Prostate gland (tissue), 2 donors: ENCODE data around the gene ARID4B. TPM values are rescaled to one million over a fixed set of nuclear protein-coding genes. Genes with fewer than 3 reads are reported as not detected.

Source experiments
- DNase-seq: peaks from one replicate; pipeline ENCODE4 v3.0.0-alpha.2; 2019; ENCODE audit warnings: low spot score
- H3K27ac ChIP-seq, 2 donors: fragments of 200-600 bp; sonication (generic); 2 replicates each; pipeline ENCODE4 v1.5.1; 2017 to 2019
- H3K27me3 ChIP-seq: fragments of 200-600 bp; sonication (generic); replicated peaks from 2 replicates; pipeline ENCODE4 v1.5.1; 2019; ENCODE audit not compliant: insufficient read depth
- H3K36me3 ChIP-seq, 2 donors: fragments of 200-600 bp; sonication (generic); 1 replicate in 1 of 2; 2 replicates in 1 of 2; pipeline versions ENCODE4 v1.5.1 to v1.8.1; 2017 to 2019
- H3K4me1 ChIP-seq: fragments of 200-600 bp; sonication (generic); replicated peaks from 2 replicates; pipeline ENCODE4 v1.5.1; 2019
- H3K4me3 ChIP-seq, 2 donors: fragments of 200-600 bp; sonication (generic); 2 replicates each; pipeline ENCODE4 v1.5.1; 2017 to 2019
- H3K9me3 ChIP-seq: fragments of 200-600 bp; sonication (generic); 2 replicates; pipeline ENCODE4 v1.5.1; 2017
- CTCF ChIP-seq, 4 experiments: fragments of 200-600 bp in 2 of 4; fragments of 450-650 bp in 2 of 4; sonication (generic) in 2 of 4; IDR thresholded peaks; 1 replicate in 3 of 4; 2 replicates in 1 of 4; pipeline ENCODE4 v1.5.1; 2016 to 2019; ENCODE audit warnings: antibody characterized with exemption in 4 of 4, mild to moderate bottlenecking in 2 of 4, moderate library complexity in 2 of 4
- POLR2A ChIP-seq: fragments of 450-650 bp; IDR thresholded peaks from one replicate; pipeline ENCODE4 v1.6.1; 2016; ENCODE audit warnings: antibody characterized with exemption, mild to moderate bottlenecking
- POLR2AphosphoS5 ChIP-seq: sonication (generic); formaldehyde crosslinking; IDR thresholded peaks from one replicate; pipeline ENCODE4 v1.6.1; 2017; ENCODE audit warnings: antibody characterized with exemption
- WGBS: methylation state at CpG from one replicate; pipeline ENCODE4 v1.1.5; 2018; 5-methylcytosine and 5-hydroxymethylcytosine counted together
- intact Hi-C: fragments of 100-400 bp; cut with DNase I; formaldehyde crosslinking; loops from one replicate; pipeline ENCODE4 v1.14.2; 2022
- total RNA-seq, 2 donors: library from RNA; depleted of rRNA; stranded (reverse); fragments of >200 nt; gene quantifications; one replicate each; pipeline ENCODE4 v1.1.0, GENCODE V29; 2016

ARID4B gene
- total RNA-seq, 2 donors from 2014 or later = 28.6 to 46.4 TPM

DNA sequence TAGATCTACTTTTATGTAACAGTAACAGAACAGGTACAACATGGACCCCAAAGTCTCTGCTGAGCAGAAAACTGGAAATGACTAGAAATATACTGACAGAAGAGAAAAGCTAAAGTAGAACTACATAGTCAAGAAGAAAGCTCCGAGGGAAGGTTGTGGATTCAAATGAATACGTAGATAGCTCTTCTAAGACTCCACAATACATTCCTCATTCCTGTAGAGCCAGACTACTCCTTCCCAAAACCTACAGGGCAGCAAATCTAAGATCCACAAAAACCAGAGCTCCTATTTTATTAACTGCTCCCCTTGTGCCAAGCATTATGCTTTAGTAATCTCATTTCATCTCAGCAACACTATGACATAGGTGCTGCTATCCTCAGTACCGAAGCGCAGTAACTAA is 35.2 kb downstream of the ARID4B start:
- DNase-seq = no peak
- intact Hi-C loops = no loop called here
- H3K9me3 ChIP-seq = no peaks in the 10 kb centered on the region
- no peak overlapping the region for H3K27ac ChIP-seq
- no peaks in the 10 kb centered on the region for H3K36me3 ChIP-seq
- no peaks in the 10 kb centered on the region for H3K4me1 ChIP-seq
- H3K4me3 ChIP-seq = no peak overlapping the region
- H3K27me3 ChIP-seq = no peaks in the 10 kb centered on the region
- TF ChIP-seq CTCF (IDR thresholded peaks at IDR 0.05) = no peak
- TF ChIP-seq POLR2AphosphoS5 = no peak
- TF ChIP-seq POLR2A = no peak
- 89% methylated on average over 4 of the region's 4 CpGs for WGBS

GRCh38 chr1:235291599-235292091 is 36.3 kb downstream of the ARID4B start:
- WGBS = 56% methylated on average over 6 of the region's 6 CpGs

GRCh38 chr1:235290740-235291502 is 37.1 kb downstream of the ARID4B start:
- intact Hi-C loops = no loop called here
- H3K36me3 ChIP-seq = no peaks in the 10 kb centered on the region
- no peak for TF ChIP-seq POLR2A
- 90% methylated on average over 12 of the region's 12 CpGs for WGBS
- H3K4me3 ChIP-seq = no peak overlapping the region
- H3K27me3 ChIP-seq = no peaks in the 10 kb centered on the region
- DNase-seq = no peak
- H3K27ac ChIP-seq = no peak overlapping the region
- no peaks in the 10 kb centered on the region for H3K4me1 ChIP-seq
- H3K9me3 ChIP-seq = no peaks in the 10 kb centered on the region

More at GRCh38 chr1:235291599-235292091, 36.3 kb downstream of the ARID4B start:
- Histone ChIP-seq H3K27ac (no peak overlapping the region), H3K36me3 (no peaks in the 10 kb centered on the region), H3K4me3 (no peak overlapping the region), H3K27me3 (no peaks in the 10 kb centered on the region), H3K9me3 (no peaks in the 10 kb centered on the region), H3K4me1 (no peaks in the 10 kb centered on the region)
- intact Hi-C loops = no loop called here
- TF ChIP-seq POLR2AphosphoS5 (no peak), CTCF (IDR thresholded peaks at IDR 0.05) (no peak), POLR2A (no peak)
- DNase-seq = no peak

DNA sequence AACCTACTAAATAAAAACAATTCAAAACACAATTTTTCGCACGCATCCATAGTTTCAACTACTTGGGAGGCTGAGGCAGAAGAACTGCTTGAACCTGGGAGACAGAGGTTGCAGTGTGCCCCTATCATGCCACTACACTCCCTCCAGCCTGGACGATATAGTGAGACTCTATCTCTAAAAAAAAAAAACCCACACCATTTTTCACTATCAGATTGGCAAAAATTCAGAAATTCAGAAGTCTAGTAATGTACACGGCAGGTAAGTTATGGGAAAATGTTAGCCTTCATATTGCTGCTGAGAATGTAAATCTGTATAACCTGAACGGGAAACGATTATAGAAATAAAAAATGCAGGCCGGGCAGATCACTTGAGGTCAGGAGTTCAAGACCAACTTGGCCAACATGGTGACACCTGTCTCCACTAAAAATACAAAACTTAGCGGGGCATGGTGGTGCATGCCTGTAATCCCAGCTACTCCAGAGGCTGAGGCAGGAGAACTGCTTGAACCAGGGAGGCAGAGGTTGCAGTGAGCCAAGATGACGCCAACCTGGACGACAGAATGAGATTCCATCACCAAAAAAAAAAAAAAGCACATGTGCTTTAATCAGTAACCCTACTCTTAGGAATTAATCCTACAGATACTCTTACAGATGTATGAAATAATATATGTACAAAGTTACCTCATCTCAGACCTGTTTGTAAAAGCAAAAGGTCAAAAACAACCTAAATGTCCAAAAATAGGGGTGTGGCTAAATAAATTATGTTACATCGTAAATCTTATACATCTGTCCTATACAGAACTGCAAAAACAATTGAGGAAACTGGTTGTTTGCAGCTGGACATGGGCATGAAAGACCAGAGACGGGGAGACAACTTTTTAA is 37.9 kb downstream of the ARID4B start:
- H3K4me1 ChIP-seq = no peaks in the 10 kb centered on the region
- 73% methylated on average over 12 of the region's 12 CpGs for WGBS
- no peak for TF ChIP-seq CTCF (IDR thresholded peaks at IDR 0.05)
- no peak for TF ChIP-seq POLR2AphosphoS5
- TF ChIP-seq POLR2A = no peak
- no peak overlapping the region for H3K27ac ChIP-seq
- no peaks in the 10 kb centered on the region for H3K36me3 ChIP-seq
- H3K4me3 ChIP-seq = no peak overlapping the region
- H3K27me3 ChIP-seq = no peaks in the 10 kb centered on the region
- no peak for DNase-seq
- intact Hi-C loops = no loop called here
- no peaks in the 10 kb centered on the region for H3K9me3 ChIP-seq

- Histone ChIP-seq H3K4me3 (no peak overlapping the region), H3K36me3 (no peaks in the 10 kb centered on the region), H3K9me3 (no peaks in the 10 kb centered on the region), H3K27ac (no peak overlapping the region), H3K27me3 (no peaks in the 10 kb centered on the region), H3K4me1 (no peaks in the 10 kb centered on the region)
- no peak for DNase-seq
- intact Hi-C loops = no loop called here
- 86% methylated on average over 4 of the region's 4 CpGs for WGBS
- TF ChIP-seq POLR2A = no peak
- TF ChIP-seq POLR2AphosphoS5 = no peak
- TF ChIP-seq CTCF (IDR thresholded peaks at IDR 0.05) = no peak
These were observed 40.6 kb downstream of the ARID4B start for GRCh38 chr1:235287208-235287882.
